Urinary bladder (tissue), 4 donors: Measurements from ENCODE around the gene GUCY2F. TPM values are rescaled to one million over a fixed set of nuclear protein-coding genes. Genes with fewer than 3 reads are reported as not detected.
A peak's percentile ranks its signal among the peaks of the same experiment; 100 is the strongest.

ENCODE experiments used
- DNase-seq: peaks from one replicate; pipeline ENCODE4 v3.0.0-alpha.2; 2015; ENCODE audit errors: extremely low spot score
- H3K27ac ChIP-seq: one replicate; pipeline ENCODE4 v1.5.1; 2013; ENCODE audit warnings: low read depth, mild to moderate bottlenecking, moderate library complexity
- H3K36me3 ChIP-seq: one replicate; pipeline ENCODE4 v1.6.1; 2013; ENCODE audit warnings: mild to moderate bottlenecking, moderate library complexity; ENCODE audit not compliant: insufficient read depth
- H3K4me1 ChIP-seq: one replicate; pipeline ENCODE4 v1.6.1; 2013; ENCODE audit warnings: mild to moderate bottlenecking, moderate library complexity; ENCODE audit not compliant: insufficient read depth
- H3K4me3 ChIP-seq: one replicate; pipeline ENCODE4 v1.5.1; 2013; ENCODE audit warnings: low read depth, low read length
- WGBS: extraction: QIAGEN DNeasy Blood & Tissue Kit; methylation state at CpG from one replicate; pipeline ENCODE4 v1.1.7; 2013; 5-methylcytosine and 5-hydroxymethylcytosine counted together
- polyA plus RNA-seq: library from polyadenylated mRNA; stranded (reverse); fragments of 200-250 nt; gene quantifications from one replicate; pipeline ENCODE4 v1.2.3, GENCODE V29; 2013
- total RNA-seq: library from RNA; depleted of rRNA; stranded (reverse); fragments of >200 nt; gene quantifications from one replicate; pipeline ENCODE4 v1.2.3, GENCODE V29; 2014
- donor health status: healthy with polysubstance abuse.
- donor health status: healthy.

The GUCY2F gene
- not detected for total RNA-seq
- not detected for polyA plus RNA-seq

DNA sequence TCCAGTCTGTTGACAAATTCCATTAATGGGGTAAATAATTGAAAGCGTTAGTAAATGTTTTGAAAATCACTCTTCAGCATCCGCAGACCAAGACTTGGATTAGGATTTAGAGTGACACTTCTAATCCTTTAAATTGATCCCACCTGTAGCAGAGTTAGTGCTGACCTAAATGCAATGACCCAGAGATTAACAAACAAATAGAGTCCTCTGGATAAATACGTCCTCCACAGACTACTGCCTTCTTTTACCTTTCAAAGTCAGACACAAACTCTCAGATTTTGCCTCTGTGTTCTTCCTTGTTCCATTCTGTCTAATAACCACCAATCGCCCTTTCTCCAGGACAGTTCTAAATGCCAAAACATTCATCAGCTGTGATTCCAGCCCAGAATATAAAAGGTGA lies at the start of gene GUCY2F:
TSS of gene GUCY2F (minus strand) at position 101 of the 400 bp plus-strand sequence. CDS start 6,150 bp downstream, outside the sequence.
- WGBS, result 42% methylated on average over 4 of the region's 4 CpGs
- no peak for DNase-seq
- no peaks in the 10 kb centered on the region for H3K4me1 ChIP-seq
- no peak within 1 kb of the TSS for H3K27ac ChIP-seq
- no peaks in the 10 kb centered on the region for H3K36me3 ChIP-seq
- H3K4me3 ChIP-seq, result no peak within 1 kb of the TSS

DNA sequence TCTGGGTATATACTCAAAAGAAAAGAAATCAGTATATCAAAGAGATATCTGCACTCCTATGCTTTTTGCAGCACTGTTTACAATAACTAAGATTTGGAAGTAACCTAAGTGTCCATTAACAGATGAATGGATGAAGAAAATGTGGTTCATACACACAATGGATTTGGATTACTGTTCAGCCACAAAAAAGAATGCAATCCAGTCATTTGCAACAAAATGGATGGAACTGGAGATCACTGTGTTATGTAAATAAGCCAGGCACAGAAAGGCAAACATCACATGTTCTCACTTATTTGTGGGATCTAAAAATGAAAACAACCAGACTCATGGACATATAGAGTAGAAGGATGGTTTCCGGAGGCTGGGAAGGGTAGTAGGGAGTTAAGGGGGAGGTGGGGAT lies 37.1 kb upstream of the GUCY2F start:
- DNase-seq, result no peak
- H3K4me3 ChIP-seq, result no peak overlapping the region
- no peaks in the 10 kb centered on the region for H3K4me1 ChIP-seq
- H3K36me3 ChIP-seq, result no peaks in the 10 kb centered on the region
- no peak overlapping the region for H3K27ac ChIP-seq
- 94% methylated on average over 1 of the region's 1 CpG for WGBS

DNA sequence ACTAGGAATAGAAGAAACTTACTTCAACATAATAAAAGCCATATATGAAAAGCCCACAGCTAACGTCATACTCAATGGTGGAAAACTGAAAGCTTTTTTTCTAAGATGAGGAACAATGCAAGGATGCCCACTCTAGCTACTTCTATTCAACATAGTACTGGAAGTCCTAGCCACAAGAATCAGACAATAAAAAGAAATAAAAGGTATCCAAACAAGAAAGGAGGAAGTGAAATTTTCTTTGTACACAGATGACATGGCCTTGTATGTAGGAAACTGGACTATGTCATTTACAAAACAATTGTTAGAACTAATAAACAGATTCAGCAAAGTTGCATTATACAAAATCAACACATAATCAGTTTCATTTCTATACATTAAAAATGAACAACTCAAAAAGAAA lies 29.2 kb upstream of the GUCY2F start:
- WGBS, result 67% methylated on average over 1 of the region's 1 CpG
- Histone ChIP-seq H3K4me3 (no peak overlapping the region), H3K36me3 (no peaks in the 10 kb centered on the region), H3K4me1 (no peaks in the 10 kb centered on the region), H3K27ac (no peak overlapping the region)
- DNase-seq, result no peak

DNA sequence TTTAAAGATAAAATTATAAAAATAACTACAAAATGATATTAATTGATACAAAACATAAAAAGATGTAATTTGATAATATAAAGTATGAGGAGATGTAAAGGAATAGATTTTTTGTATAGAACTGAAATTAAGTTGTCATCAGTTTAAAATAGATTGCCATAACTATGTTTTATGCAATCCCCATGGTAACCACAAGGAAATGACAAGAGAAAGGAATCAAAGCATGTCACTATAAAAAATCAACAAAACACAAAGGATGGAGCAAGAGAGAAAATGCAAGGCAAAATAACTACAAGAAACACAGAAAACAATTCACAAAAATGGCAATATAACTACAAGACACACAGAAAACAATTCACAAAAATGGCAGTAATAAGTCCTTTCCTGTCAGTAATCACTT lies 27.0 kb upstream of the GUCY2F start:
- no peak for DNase-seq
- H3K4me1 ChIP-seq, result no peaks in the 10 kb centered on the region
- no peak overlapping the region for H3K27ac ChIP-seq

DNA sequence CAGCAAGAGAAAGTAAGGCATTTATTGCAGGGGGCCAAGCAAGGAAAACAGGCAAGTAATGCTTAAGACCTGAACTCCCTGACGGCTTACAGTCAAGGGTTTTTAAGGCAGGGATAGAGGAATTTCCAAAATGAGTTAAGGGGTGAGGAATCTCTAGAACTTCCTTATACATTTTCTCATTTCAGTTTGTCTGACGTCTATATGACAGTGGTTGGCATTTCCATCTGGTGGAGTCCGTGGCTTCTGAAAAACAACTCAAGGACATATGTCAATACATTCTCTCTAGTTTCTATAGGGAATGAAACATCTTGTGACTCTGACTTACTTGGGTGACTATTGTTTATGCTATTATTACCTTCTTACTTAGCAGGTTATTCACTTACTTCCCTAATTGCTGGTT lies 19.3 kb upstream of the GUCY2F start:
- WGBS, result 66% methylated on average over 3 of the region's 3 CpGs
- no peaks in the 10 kb centered on the region for H3K4me1 ChIP-seq

More for the DNA sequence above, 27.0 kb upstream of the GUCY2F start:
- Histone ChIP-seq H3K4me3 (no peak overlapping the region), H3K36me3 (no peaks in the 10 kb centered on the region)

DNA sequence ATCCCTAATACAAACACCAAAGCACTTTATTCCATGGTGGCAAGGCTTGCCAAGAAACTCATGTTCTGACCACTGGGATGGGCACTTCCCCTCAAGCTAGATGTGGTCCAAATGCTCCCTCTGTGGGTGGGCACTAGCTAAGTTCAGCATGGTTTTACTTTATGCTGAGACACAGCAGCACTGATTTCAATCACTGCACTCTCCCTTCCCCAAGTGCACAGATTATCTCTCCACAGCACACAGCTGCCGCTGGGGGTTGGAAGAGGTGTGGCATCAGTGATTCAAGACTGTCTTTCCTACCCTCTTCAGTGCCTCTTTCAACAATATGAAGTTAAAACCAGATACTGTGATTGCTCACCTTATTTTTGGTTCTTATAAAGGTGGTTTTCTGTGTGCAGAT lies 16.5 kb upstream of the GUCY2F start:
- H3K4me3 ChIP-seq, result no peak overlapping the region
- no peaks in the 10 kb centered on the region for H3K36me3 ChIP-seq
- no peak overlapping the region for H3K27ac ChIP-seq
- no peaks in the 10 kb centered on the region for H3K4me1 ChIP-seq
- no peak for DNase-seq
- WGBS, result 59% methylated on average over 1 of the region's 1 CpG

More for the DNA sequence above, 19.3 kb upstream of the GUCY2F start:
- Histone ChIP-seq H3K36me3 (no peaks in the 10 kb centered on the region), H3K4me3 (no peak overlapping the region), H3K27ac (no peak overlapping the region)
- DNase-seq, result no peak

DNA sequence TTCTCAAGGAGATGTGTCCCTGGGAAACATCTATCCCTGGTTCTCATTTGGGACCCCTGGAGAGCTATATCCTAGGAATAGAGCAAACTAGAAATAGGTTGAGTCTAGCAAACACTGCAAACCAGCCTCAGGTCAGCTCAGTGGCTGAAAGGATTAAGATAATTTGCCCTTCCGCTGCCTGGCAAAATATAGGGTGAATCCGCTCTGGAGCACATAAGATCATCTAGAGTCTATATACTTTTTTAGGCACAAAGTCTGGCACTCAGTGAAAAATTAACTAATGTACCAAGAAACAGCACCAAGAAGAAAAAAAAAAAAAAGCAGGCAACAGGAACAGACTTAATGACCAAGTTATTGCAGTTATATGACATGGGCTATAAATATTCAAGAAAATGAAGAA lies 7.3 kb upstream of the GUCY2F start:
- Histone ChIP-seq H3K36me3 (no peaks in the 10 kb centered on the region), H3K4me3 (no peak overlapping the region), H3K4me1 (no peaks in the 10 kb centered on the region), H3K27ac (no peak overlapping the region)
- no peak for DNase-seq
- WGBS, result 78% methylated on average over 2 of the region's 2 CpGs

DNA sequence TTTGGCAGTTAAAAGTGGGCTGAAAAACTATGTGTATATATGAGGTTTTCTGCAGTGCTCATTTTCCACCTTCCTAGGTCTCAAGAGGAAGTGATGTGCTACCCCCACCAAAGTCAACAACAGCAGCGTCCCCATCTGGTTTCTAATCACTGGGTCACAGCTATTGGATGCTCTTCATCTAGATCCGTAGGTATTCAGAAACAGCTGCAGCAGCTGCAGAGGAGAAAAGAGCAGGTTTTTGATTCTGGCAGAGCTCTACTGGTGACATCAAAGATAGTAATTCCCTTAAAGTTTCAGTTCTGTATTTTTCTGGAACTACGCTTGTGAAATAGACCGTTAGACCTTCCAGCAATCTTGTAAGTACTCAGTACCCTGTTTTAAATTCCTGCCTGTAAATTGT lies 5.8 kb upstream of the GUCY2F start:
- DNase-seq, result no peak
- Histone ChIP-seq H3K4me3 (no peak overlapping the region), H3K36me3 (no peaks in the 10 kb centered on the region), H3K4me1 (no peaks in the 10 kb centered on the region), H3K27ac (no peak overlapping the region)
- 23% methylated on average over 4 of the region's 4 CpGs for WGBS

DNA sequence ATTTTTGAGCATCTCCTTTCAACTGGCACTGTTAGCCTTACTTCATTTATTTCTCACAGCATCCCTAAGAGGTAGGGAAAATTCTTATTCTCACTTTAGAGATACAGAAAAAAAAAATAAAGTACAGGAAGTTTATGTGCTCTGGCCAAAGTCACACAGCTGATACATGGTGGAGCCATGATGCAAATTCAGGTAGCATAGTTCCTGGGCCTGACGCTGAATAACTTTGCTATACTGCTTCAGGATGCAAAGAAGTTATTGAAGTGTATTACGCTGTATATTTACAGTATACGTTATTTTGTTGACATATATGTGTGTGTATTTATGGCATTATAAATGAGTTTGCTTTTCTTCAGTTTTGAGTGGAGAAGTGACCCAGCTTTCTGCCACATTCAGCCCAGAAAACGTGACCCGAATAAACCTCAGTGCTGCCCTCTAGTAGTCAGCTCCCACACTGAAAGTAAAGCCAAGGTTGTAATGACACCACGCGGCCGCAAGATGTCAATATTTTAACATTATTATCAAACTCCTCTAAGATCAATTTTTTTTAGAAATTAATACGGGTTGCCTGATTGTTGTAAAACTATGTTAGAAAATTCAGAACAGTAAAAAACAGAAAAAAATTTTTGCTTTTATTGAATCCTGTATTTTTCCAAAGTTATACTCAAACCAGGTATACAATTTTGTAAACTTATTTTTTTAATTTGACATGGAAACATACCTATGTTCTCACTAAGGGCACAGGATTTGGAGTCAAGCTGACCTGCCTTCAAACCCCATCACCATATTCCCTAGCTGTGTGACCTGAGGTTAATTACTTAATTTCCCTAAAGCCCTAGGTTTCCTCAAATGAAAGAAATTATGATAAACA lies 3.8 kb upstream of the GUCY2F start:
- Histone ChIP-seq H3K4me1 (no peaks in the 10 kb centered on the region), H3K4me3 (no peak overlapping the region), H3K36me3 (no peaks in the 10 kb centered on the region), H3K27ac (no peak overlapping the region)
- 13% methylated on average over 9 of the region's 9 CpGs for WGBS
- DNase-seq, result peak; percentile 18

DNA sequence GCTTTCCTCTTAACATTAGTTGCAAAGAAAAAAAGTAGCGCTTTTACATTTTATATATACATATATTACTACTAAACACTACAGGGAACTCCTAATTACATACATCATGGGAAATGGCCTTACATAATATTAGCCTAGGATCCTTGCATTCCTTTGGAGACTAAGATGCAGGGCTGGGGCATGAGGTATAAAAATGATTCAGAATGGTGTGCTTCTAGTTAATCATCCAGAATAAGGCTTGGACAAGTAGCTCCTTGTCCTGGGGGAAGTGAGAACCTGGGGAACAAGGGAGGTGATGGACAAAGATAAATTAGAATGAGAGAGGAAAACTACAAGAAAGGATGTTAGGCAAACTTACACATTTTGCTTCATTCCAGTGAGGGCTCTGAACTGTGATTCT lies 3.0 kb upstream of the GUCY2F start:
- WGBS, result 95% methylated on average over 1 of the region's 1 CpG
- Histone ChIP-seq H3K27ac (no peak overlapping the region), H3K4me1 (no peaks in the 10 kb centered on the region), H3K4me3 (no peak overlapping the region), H3K36me3 (no peaks in the 10 kb centered on the region)
- DNase-seq, result no peak

DNA sequence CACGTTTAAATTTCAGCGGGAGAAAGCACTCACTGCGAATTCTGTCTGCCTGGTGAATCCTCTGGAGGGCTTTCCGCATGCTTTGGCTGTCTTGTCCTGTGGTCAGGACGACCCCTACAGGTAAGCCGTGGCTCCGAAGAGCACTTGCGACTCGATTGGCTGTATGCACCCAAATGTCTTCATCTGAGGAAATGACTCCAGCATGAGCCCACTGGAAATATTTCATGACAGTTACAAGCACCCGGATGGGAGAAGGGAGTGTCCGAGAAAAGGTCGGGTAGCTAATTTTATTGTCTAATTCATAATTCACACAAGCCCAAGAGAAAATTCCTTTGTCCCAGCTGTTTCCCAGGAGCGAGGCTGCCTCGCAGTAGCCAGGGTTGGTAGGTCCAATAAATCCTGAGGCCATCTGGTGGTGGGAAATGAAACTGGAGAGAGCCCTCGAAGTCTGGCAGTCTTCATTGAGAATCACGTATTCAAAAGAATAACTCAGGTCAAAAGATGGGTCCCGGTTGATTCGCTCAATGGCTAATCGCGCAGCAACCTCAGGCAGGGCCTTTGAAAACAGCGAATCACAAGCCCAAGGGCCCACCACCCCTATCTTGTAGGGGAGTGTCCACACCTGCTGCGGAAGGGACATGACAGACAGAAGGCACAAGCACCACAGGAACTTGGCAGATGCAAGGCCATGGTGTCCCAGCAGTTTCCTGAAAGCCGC lies 6.6 kb downstream of the GUCY2F start:
- no peak overlapping the region for H3K27ac ChIP-seq
- WGBS, result 10% methylated on average over 23 of the region's 23 CpGs
- no peak overlapping the region for H3K4me3 ChIP-seq
- H3K4me1 ChIP-seq, result no peaks in the 10 kb centered on the region
- DNase-seq, result no peak
- H3K36me3 ChIP-seq, result no peaks in the 10 kb centered on the region

DNA sequence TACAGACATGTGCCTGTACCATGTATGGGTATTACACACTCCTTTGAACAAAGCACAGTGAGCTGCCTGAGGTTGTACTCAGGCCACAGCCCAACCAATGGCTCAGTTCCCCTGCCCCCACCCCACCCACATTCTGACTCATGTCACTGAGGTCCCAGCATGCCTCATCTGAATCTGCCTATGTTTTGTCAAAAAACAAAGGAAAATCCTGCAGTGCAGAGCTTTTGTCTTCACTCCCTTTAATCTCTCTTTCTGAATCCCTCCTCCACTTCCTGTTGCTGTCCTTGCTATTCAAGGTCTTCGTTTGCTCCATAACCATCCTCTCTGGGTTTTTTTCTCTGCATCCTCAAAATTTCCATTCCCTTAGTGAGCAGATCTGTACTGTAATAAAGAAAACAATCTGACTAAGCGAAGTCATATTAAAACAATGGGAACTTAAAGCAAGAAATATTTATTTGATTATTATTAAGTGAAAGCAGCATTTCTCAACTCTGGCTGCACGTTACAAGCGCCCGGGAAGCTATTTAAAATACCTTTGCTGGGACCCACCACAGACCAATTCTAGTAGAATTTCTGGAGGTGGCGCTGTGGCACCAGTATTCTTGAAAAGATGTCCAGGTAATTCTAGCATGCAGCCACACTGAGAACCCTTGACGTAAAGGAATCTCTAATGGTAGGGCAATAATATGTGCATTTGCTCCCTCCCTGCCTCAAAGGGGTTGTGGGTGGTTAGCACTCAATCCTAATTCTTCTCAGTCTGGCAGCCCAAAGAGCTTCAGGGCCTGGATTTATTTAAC lies 8.7 kb downstream of the GUCY2F start:
- H3K4me1 ChIP-seq, result no peaks in the 10 kb centered on the region
- no peak overlapping the region for H3K4me3 ChIP-seq
- 50% methylated on average over 7 of the region's 7 CpGs for WGBS
- H3K27ac ChIP-seq, result no peak overlapping the region
- DNase-seq, result no peak
- no peaks in the 10 kb centered on the region for H3K36me3 ChIP-seq

DNA sequence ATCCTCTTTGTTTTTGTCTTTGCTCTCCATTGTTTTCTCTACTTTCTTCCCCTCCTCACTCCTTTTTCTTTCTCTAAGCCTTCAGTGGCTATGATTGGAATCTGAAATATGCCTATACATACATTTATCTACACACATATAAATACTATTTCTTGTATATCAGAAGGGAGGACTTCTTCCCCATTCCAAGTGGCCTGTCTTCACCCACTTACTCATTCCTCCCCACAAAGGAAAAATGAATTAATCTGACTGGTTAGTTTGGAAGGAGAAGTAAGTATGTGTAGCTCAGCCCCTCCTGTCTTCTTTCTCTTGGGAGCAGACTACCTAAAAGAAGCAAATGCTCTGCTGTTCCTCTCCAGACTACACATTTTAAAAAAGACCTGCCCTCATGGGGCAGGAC lies 17.7 kb downstream of the GUCY2F start:
- no peak for DNase-seq
- no peaks in the 10 kb centered on the region for H3K36me3 ChIP-seq

More for the DNA sequence above, 17.7 kb downstream of the GUCY2F start:
- Histone ChIP-seq H3K4me1 (no peaks in the 10 kb centered on the region), H3K27ac (no peak overlapping the region), H3K4me3 (no peak overlapping the region)
